Stimulated activated CD8-positive, alpha-beta memory T cell treated with anti-CD3 and anti-CD28 coated beads, Interleukin-15, amount 100 ng/mL, for 1 hour (primary cell): ENCODE results near the gene ARSH.
"Not testable (repeated sequence)": the region's sequence is repeated elsewhere in the genome, so short reads cannot be mapped to it uniquely, and the experiment has no call there.

Experiments used
- DNase-seq: peaks from one replicate; pipeline ENCODE4 v3.0.0-alpha.2; 2020; ENCODE audit warnings: low read depth

The ARSH gene

GRCh38 chrX:3006495-3006894 lies at the start of gene ARSH:
TSS of gene ARSH (plus strand) at chrX:3006546. CDS start at chrX:3006613, 67 bp downstream.
- no peak for DNase-seq

GRCh38 chrX:2958199-2958598 lies 48.1 kb upstream of the ARSH start:
- no peak for DNase-seq

- DNase-seq: no peak
Observed at GRCh38 chrX:2960861-2961515, 45.4 kb upstream of the ARSH start.

- DNase-seq: no peak
Observed at GRCh38 chrX:2962381-2962780, 44.0 kb upstream of the ARSH start.

GRCh38 chrX:2963449-2963848 lies 42.9 kb upstream of the ARSH start:
- DNase-seq: not testable (repeated sequence)

- DNase-seq: not testable (repeated sequence)
Observed at GRCh38 chrX:2963992-2964794, 42.2 kb upstream of the ARSH start.

GRCh38 chrX:2965965-2966364 lies 40.4 kb upstream of the ARSH start:
- DNase-seq: no peak

GRCh38 chrX:2967012-2967411 lies 39.3 kb upstream of the ARSH start:
- DNase-seq: no peak

GRCh38 chrX:2967584-2967983 lies 38.8 kb upstream of the ARSH start:
- no peak for DNase-seq

- no peak for DNase-seq
Observed at GRCh38 chrX:2967998-2968909, 38.1 kb upstream of the ARSH start.

GRCh38 chrX:2969021-2969420 lies 37.3 kb upstream of the ARSH start:
- no peak for DNase-seq

- no peak for DNase-seq
Observed at GRCh38 chrX:2972391-2972790, 34.0 kb upstream of the ARSH start.

- DNase-seq: no peak
Observed at GRCh38 chrX:2974961-2975360, 31.4 kb upstream of the ARSH start.

- not testable (repeated sequence) for DNase-seq
Observed at GRCh38 chrX:2978639-2979038, 27.7 kb upstream of the ARSH start.

- DNase-seq: no peak
Observed at GRCh38 chrX:2984342-2984741, 22.0 kb upstream of the ARSH start.

GRCh38 chrX:2989565-2989964 lies 16.8 kb upstream of the ARSH start:
- no peak for DNase-seq

GRCh38 chrX:3010532-3010931 lies 4.2 kb downstream of the ARSH start:
- DNase-seq: no peak

- DNase-seq: no peak
Observed at GRCh38 chrX:3017492-3017891, 11.1 kb downstream of the ARSH start.

- no peak for DNase-seq
Observed at GRCh38 chrX:3024176-3024575, 17.8 kb downstream of the ARSH start.

- DNase-seq: no peak
Observed at GRCh38 chrX:3026074-3026815, 19.9 kb downstream of the ARSH start.

GRCh38 chrX:3029129-3029528 lies 22.8 kb downstream of the ARSH start:
- no peak for DNase-seq

GRCh38 chrX:3037218-3037617 lies 30.9 kb downstream of the ARSH start:
- no peak for DNase-seq
